HG02588 (cell line): ENCODE measurements around the gene OPN1MW.
"Not testable (repeated sequence)": the region's sequence is repeated elsewhere in the genome, so short reads cannot be mapped to it uniquely, and the experiment has no call there.

Source experiments
- ATAC-seq: cut with Tn5 transposase; IDR thresholded peaks from one replicate; pipeline ENCODE4 v1.9.1; 2021; ENCODE audit warnings: mild to moderate bottlenecking, moderate library complexity; ENCODE audit not compliant: unreplicated experiment

Gene OPN1MW

DNA sequence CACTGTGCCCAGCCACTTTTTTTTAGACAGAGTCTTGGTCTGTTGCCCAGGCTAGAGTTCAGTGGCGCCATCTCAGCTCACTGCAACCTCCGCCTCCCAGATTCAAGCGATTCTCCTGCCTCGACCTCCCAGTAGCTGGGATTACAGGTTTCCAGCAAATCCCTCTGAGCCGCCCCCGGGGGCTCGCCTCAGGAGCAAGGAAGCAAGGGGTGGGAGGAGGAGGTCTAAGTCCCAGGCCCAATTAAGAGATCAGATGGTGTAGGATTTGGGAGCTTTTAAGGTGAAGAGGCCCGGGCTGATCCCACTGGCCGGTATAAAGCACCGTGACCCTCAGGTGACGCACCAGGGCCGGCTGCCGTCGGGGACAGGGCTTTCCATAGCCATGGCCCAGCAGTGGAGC, at the start of gene OPN1MW:
Gene OPN1MW, plus strand, starts transcription at position 301 of the 400 bp plus-strand sequence. Its CDS starts 82 bp downstream, at position 383.
- not testable (repeated sequence) for ATAC-seq

- no peak for ATAC-seq
Measured at GRCh38 chrX:154135458-154136229, 46.8 kb upstream of the OPN1MW start.

- no peak for ATAC-seq
Measured at GRCh38 chrX:154136627-154137161, 45.7 kb upstream of the OPN1MW start.

DNA sequence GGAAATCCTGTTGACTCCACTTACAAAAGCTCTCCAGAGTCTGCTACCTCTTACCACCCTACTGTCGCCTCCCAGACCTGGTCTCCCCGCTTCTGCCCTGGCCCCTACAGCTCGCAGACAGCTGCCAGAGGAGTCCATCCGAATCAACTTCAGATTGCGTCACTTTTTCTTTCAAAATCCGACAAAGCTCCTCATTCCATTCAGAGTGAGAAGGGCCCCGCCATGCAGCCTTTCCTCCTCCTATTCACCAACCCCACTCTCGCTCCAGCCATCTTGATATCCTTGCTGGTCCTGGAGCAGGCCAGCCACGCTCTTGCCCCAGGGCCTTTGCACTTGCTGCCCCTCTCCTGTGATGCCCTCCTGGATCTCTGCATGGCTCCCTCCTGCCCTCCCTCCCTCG, 43.5 kb upstream of the OPN1MW start:
- no peak for ATAC-seq

GRCh38 chrX:154140206-154140605, 42.2 kb upstream of the OPN1MW start:
- ATAC-seq: no peak

GRCh38 chrX:154140742-154141141, 41.7 kb upstream of the OPN1MW start:
- ATAC-seq: no peak

DNA sequence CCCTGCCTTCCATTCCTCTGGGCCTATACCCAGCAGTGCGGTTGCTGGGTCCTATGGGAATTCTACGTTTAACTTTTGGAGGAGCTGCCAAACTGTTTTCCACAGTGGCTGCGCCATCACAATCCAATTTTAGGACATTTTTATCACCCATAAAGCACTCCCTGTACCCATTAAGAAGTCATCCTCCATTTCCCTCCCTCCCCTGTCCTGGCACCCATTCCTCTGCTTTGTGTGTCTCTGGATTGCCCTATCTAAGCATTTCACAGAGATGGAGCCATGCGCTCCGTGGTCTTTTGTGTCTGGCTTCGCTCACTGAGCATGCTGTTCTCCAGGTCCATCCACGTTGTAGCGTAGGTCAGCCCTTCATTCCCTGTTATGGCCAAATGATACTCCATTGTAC, 40.0 kb upstream of the OPN1MW start:
- no peak for ATAC-seq

GRCh38 chrX:154142950-154143745, 39.2 kb upstream of the OPN1MW start:
- ATAC-seq: no peak

GRCh38 chrX:154144010-154144409, 38.4 kb upstream of the OPN1MW start, which contains the start of gene OPN1LW:
Gene OPN1LW, plus strand, starts transcription at chrX:154144243. Its CDS starts 41 bp downstream, at chrX:154144284.
- ATAC-seq: not testable (repeated sequence)

DNA sequence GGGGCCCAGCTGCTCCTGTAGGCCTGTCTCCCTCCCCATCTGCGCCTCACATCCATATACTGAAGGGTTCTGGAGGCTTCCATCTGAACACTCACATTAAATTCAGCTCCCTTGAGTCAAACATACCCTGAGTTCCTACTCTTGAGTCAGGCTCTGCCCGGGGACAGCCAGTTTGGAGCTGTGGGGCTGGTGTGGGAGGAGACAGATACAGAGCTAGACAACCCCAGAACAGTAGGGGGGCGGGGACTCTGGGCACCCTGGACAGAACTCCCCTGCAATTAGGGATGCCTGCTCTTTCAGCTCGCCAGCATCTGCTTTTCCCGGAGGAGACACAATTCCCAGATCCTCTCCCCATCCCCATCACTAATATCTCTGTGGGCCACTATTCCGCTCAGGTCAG, 31.4 kb upstream of the OPN1MW start:
- not testable (repeated sequence) for ATAC-seq

DNA sequence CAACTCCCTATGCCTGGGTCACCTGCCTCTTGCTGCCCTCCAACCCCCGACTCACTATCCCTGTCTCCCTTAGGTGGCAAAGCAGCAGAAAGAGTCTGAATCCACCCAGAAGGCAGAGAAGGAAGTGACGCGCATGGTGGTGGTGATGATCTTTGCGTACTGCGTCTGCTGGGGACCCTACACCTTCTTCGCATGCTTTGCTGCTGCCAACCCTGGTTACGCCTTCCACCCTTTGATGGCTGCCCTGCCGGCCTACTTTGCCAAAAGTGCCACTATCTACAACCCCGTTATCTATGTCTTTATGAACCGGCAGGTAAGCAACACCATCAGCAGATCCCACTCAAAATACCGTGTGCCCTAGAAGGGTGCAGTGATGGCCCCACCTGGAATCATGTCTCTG, 26.2 kb upstream of the OPN1MW start:
- not testable (repeated sequence) for ATAC-seq

GRCh38 chrX:154157207-154157606, 25.2 kb upstream of the OPN1MW start:
- not testable (repeated sequence) for ATAC-seq

- not testable (repeated sequence) for ATAC-seq
Measured at GRCh38 chrX:154159345-154159744, 23.1 kb upstream of the OPN1MW start.

GRCh38 chrX:154164902-154165301, 17.5 kb upstream of the OPN1MW start:
- not testable (repeated sequence) for ATAC-seq

DNA sequence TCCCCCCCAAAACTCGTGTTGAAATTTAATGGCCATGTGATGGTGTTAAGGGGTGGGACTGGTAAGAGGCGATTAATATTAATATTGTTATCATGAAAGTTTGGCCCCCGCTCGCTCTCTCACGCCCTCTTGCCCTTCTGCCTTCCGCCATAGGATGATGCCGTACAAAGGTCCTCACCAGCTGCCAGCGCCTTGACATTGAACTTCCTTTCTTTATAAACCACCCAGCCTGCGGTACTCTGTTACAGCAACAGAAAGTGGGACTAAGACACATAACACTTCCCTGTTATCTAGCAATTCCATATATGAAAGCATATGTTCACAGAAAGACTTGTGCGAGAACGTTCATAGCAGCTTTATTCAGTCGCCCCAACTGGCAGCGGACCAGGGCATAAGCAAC, 14.0 kb upstream of the OPN1MW start:
- not testable (repeated sequence) for ATAC-seq

- ATAC-seq: peak; percentile 57
Measured at GRCh38 chrX:154172535-154172943, 9.9 kb upstream of the OPN1MW start.

GRCh38 chrX:154174356-154174755, 8.0 kb upstream of the OPN1MW start:
- not testable (repeated sequence) for ATAC-seq

DNA sequence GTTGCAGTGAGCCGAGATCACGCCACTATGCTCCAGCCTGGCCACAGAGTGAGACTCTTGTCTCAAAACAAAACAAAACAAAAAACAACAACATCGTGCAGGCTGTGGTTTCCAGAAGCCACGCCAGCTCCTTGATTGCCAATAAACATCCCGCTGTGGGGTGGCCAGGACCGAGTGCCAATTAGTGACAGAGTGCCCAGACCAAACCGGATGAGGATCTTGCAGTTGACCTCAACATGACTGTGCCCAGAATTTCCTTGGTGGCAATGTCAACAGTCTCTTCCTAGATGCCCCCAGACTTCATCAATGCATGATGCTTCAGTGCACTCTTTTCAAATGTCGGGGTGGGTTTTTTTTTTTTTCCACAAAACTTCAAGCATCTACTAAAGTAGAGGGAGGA, 1.4 kb downstream of the OPN1MW start:
- not testable (repeated sequence) for ATAC-seq

DNA sequence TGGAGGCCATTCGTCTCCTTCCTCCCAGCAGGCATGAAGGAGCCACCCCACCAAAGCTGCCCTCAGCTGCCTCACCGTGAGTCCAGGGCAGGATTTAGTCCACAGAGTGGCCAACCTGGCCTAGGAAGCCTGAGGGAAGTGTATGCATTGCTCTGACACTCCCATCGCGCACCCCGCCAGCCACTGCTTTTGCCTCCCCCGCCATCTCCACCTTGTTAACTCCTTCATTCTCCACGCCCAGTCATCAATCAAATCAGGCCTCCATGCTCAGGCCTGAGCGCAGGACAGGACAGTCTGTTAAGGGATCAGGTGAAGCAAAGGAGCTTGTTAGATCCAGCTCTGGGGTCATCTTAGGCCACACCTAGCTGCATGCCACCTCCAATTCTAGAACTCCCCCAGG, 10.4 kb downstream of the OPN1MW start:
- ATAC-seq: not testable (repeated sequence)

GRCh38 chrX:154194316-154194715, 11.9 kb downstream of the OPN1MW start:
- not testable (repeated sequence) for ATAC-seq

- not testable (repeated sequence) for ATAC-seq
Measured at GRCh38 chrX:154196466-154196865, 14.1 kb downstream of the OPN1MW start.
